ENCODE results near the gene SVEP1.
"Not testable (repeated sequence)": the region's sequence is repeated elsewhere in the genome, so short reads cannot be mapped to it uniquely, and the experiment has no call there.

SVEP1 gene

DNA sequence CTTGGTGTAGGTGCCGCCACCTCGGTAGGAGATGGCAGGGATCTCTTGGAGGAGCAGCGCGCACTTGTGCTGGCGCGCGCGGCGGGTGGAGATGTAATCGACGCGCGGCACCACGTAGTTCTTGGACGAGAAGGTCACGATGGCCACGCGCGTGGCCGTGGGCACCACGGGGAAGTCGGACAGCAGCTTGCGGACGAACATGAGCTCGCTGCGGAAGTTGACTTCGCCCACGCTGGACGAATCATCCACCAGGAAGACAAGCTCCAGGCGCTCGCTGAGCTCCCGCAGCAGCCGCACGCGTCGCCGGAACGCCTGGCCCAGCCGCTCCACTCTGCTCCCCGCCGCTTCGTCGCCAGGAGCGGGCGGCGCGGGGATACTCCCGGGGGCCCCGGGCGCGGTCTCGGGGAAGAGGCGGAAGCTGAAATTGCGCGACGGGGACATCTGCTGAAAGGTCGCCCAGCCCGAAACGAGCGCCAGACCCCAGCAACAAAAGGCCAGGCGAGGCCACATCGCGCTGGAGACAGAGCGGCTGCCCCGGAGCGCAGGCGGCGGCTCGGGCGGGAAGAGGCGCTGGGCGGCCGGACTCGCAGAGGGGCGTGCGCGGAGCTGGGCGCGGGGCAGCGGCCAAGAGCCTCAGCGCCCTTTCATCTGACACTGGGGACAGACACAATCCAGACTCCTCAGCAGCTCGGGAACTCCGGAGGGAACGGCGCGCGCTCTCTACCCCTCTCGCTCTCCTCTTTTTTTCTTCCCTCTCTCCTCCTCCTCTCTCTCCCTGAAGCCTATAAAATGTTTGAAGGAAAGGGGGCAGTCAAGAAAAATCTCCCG, at the start of gene SVEP1:
Gene SVEP1 (minus strand): TSS at position 708 of the 828 bp plus-strand sequence. CDS start 198 bp downstream, at position 510.
- DNase-seq (ENCODE audit: low read depth): no peak

- DNase-seq (ENCODE audit: low read depth): no peak
Observed at GRCh38 chr9:110626101-110626829, 46.7 kb upstream of the SVEP1 start.

DNA sequence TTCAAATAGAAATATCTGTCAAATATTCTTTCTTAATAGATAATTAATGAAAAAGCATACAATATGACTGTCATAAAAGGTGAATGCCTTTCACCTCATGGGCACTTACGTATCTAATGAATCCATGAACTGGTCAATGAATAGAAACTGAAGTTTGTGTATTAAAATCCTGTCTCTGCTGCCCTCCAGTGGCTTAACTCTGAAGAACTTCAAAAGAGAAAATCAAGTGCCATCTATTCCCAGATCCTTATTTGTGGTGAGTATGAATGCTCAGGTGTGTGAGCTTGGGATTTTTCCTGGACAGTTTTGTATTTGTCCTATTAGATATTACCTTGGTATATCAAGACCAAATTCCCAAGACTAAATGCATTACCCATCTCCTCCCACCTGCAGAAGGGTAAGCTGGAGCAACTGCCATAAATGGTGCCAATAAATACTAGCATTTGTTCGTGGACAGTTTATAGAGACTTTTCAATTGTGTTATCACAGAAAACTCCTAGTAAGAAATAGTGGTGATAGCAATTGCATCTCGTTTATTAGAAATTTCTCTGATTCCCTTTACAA, 44.0 kb upstream of the SVEP1 start:
- no peak for DNase-seq (ENCODE audit: low read depth)

DNA sequence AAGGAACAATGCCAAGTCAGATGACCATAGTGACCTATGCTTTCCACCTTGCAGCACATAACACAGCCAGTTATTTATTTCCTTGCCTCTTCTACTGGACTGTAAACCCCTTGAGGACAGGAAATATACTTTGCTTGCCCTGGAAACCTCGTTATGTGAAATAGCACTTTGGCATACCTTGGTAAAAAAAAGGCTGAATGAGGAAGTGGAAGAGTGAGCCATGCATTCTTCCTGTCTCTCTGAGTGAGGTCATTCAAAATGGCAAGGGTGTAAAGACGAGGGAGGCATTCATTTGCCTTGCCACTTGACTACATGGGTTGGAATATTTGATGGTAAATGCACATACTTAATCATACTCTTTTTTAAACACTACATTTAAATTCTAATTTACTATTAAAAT, 42.8 kb upstream of the SVEP1 start:
- no peak for DNase-seq (ENCODE audit: low read depth)

GRCh38 chr9:110620726-110621125, 41.2 kb upstream of the SVEP1 start:
- DNase-seq (ENCODE audit: low read depth): no peak

DNA sequence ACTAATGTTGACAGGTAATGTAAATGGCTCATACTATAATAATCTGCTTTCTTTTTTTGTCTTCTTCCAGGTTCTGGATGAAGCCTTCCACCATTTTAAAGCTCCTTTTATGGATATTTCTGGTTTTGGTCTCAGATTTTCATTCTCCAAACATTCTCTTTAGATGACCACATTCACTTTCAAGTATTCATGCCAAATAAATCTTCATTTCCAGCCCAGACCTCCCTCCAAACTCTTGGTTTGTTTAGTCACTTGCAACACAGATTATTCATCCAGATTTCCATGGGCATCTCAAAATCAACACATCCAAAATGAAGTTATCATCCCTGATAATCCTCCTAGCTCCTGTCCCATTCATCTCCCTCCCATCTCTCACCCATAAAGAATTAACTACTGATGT, 40.3 kb upstream of the SVEP1 start:
- DNase-seq (ENCODE audit: low read depth): no peak

GRCh38 chr9:110615498-110615897, 36.0 kb upstream of the SVEP1 start:
- no peak for DNase-seq (ENCODE audit: low read depth)

DNA sequence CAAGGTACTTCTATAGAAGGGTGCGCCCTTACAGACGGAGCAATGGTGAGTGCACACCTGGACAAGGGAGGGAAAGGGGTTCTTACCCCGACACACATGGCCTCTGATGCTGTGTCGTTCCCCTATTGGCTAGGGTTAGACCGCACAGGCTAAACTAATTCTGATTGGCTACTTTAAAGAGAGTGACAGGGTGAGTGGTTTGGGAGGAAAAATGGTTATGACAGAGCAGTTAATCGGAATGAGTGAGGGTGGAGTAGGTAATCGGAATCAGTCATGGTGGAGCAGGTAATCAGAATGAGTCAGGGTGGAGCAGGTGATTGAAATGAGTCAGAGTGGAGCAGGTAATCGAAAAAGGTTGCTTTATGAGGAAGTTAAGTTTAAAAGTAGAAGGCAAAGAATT, 35.0 kb upstream of the SVEP1 start:
- DNase-seq (ENCODE audit: low read depth): not testable (repeated sequence)

GRCh38 chr9:110606179-110606790, 26.7 kb upstream of the SVEP1 start:
- DNase-seq (ENCODE audit: low read depth): no peak

DNA sequence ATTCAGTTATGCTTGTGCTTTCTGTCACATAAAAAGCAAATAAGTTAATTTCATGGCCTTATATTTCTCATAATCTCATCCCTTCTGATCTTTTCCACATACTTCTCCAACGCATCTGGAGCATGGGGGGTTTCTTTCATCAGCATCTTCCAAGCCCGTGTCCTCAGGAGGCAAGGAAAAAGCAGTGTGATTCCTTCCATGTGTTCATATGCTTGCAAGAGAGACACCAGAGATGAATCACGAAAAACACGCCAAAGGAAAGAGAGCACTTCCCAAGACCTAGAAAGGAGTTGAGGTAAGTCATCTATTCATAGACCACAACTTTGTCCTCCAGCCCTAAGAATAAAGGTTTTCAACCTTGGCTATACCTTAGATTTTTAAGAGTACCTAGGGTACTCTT, 26.0 kb upstream of the SVEP1 start:
- DNase-seq (ENCODE audit: low read depth): no peak

- no peak for DNase-seq (ENCODE audit: low read depth)
Observed at GRCh38 chr9:110604171-110604601, 24.6 kb upstream of the SVEP1 start.

- no peak for DNase-seq (ENCODE audit: low read depth)
Observed at GRCh38 chr9:110602281-110602680, 22.7 kb upstream of the SVEP1 start.

DNA sequence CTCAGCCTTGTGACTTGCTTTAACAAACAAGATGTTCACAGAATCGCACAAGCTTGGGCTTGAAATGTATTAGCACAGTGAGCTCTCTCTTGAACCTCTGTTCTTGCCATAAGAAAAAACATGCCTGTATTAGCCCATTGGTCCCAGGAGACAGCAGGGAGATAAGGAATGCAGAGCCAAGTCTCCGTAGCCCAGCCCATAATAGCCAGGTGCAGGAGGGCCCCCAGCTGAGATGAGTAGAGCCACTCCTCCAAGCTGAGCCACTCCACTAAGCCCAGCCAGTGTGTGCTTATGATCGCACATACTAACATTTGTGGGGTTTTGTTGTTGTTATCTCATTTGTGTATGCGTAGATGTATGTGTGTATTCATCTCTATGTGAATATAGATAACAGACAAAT, 21.6 kb upstream of the SVEP1 start:
- DNase-seq (ENCODE audit: low read depth): no peak

DNA sequence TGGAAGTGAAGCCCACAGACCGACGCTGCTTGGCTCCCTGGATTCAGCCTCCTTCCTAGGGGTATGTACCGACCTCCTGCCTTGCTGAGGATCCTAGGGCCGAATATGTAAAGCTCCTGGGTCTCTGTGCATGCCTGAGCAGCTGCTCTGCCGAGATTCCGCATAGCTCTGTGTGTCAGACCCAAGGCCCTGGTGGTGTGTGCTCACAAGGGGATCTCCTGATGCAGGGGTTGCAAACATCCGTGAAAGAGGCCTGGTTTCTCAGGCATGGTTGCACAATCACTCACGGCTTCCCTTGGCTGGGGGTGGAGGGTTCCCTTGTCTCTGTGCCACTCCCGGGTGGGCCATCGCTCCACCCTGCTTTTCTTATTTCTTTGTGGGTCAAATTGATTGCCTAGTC, 19.9 kb upstream of the SVEP1 start:
- no peak for DNase-seq (ENCODE audit: low read depth)

DNA sequence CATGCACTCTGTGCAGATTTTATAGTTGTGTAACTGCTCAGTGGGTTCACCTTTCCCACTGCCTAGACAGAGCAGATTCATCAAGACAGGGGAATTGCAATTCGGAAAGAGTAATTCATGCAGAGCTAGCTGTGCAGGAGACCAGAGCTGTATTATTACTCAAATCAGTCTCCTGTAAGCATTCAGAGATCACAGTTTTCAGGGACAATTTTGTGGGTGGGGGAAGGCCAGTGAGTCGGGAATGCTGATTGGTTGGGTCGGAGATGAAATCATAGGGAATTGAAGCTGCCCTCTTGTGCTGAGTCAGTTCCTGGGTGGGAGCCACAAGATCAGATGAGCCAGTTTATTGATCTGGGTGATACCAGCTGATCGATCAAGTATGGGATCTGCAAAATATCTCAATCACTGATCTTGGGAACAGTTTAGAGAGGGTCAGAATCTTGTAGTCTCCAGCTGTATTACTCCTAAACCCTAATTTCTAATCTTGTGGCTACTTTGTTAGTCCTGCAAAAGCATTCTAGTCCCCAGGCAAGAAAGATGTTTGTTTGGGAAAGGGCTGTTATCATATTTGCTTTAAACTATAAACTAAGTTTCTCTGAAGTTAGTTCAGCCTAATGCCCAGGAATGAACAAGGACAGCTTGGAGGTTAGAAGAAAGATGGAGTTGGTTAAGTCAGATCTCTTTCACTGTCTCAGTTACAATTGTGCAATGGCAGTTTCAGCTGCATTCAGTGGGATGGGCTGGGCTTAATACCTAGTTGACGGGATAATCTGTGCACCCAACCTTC, 12.7 kb upstream of the SVEP1 start:
- no peak for DNase-seq (ENCODE audit: low read depth)

DNA sequence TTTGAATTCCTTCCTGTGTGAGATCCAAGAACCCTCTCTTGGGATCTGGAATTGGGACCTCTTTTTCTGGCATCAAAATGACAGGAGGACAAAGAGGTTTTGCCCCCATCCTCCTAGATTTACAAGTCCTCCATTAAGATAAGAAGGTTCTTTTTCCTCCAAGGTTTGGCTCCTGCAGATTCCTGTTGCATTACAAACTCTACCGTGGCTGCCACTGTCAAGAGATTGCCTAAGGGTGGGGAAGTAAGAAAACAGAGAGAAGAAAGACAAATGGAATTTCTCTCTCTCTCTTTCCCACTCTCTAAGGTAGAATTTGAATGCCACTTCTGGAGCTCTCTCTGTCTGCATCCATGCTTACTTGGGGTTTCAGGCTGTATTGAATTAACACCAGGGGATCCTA, 12.0 kb upstream of the SVEP1 start:
- no peak for DNase-seq (ENCODE audit: low read depth)

DNA sequence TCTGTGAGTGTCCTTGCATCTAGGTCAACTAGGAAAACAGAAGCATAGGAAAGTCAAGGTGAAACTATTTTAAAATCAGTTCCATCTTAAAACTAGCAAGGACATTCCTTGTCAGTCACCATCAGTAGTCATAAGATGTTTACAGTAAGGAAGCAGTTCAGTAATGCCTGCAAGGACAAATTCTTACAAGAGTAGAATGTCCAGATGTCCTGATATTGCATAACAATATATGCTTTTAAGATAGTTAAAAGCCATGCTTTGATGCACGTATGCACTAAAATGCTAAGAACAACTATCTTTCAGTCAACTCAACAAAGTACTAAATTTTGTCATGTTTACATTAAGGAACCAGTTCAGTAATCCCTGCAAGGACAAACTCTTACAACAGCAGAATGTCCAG, 11.3 kb upstream of the SVEP1 start:
- DNase-seq (ENCODE audit: low read depth): no peak

- DNase-seq (ENCODE audit: low read depth): no peak
Observed at GRCh38 chr9:110588296-110588695, 8.8 kb upstream of the SVEP1 start.

- no peak for DNase-seq (ENCODE audit: low read depth)
Observed at GRCh38 chr9:110583237-110583636, 3.7 kb upstream of the SVEP1 start.

GRCh38 chr9:110582156-110582555, 2.6 kb upstream of the SVEP1 start:
- DNase-seq (ENCODE audit: low read depth): no peak

DNA sequence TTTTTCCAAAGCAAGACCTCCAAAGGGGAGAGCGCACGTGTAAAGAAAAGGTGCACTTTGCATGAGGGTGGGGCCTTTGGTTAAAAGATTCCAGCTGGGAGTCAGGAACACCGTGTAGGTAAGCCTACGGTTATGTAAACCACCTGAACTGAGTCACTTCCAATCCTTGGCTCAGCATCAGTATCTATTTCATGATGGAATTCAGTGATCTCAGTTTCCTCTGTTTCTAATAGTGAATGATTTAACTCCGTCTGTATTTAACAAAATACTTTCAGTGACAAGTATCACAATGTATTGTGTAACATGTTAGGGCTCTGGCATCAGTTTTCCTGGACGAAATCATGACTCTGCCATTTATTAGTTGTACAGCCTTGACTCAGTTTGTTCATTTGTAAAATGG, 1.3 kb upstream of the SVEP1 start:
- no peak for DNase-seq (ENCODE audit: low read depth)

- no peak for DNase-seq (ENCODE audit: low read depth)
Observed at GRCh38 chr9:110579862-110580219, 300 bp upstream of the SVEP1 start.
